HG03521 (cell line): Measurements from ENCODE around the gene B3GAT2.

Source experiments
- ATAC-seq: cut with Tn5 transposase; IDR thresholded peaks from one replicate; pipeline ENCODE4 v1.9.1; 2021; ENCODE audit warnings: mild to moderate bottlenecking, moderate library complexity; ENCODE audit not compliant: unreplicated experiment

Gene B3GAT2

DNA sequence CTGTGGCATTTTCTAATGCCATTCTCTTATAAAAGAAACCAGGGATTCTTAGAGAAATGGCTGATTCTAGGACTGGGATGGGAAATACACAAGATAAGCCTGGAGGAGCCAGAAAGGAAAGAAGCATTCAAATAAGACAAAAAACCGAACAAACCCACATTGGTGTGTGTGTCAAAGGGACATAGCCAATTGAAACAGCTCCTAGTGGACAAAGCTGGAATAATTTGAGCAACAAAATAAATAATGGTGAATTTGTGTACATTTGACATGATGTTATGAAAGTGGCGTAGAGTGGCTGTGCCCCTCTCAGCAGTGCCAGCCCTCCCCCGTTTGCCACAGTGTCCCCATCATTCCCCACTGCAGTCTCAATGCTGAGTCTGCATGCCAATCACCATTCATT is 55.5 kb downstream of the B3GAT2 start:
- ATAC-seq = no peak

DNA sequence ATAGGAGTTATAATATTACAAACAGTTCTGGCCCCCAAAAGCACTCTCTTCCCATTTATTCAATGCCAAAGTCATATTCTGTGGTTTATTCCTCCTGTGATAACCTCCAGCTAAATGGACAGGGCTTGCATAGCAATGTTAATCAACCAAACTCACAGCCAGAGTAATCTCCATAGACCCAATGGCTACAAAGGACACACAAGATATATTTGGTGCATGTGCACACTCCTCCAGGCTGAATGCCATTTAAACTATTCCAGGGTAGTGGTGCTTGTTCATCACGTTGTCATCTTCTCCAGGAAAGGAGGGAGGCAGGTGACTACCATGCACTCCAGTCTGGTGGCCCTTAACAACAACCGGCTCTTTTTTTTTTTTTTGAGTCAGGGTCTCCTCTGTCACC is 56.8 kb downstream of the B3GAT2 start:
- no peak for ATAC-seq

DNA sequence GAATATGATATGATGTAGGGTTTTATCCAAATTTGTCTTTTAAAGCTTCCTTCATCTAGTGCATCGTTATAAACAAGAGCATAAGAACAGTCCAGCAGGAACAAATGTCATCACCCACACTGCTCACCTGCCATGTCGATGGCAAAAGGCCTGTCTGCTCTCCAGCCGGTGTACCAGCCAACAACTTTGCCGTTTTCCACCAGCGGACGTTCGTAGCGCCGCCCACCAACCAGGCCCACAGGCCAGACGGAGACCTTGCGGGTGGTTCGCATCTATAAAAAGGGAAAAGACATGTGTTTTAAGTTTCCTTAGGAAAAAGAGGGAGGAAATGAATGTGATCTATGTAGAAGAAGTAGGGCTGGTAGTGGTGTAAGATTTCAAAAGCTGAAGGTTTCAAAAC is 62.9 kb downstream of the B3GAT2 start:
- no peak for ATAC-seq

DNA sequence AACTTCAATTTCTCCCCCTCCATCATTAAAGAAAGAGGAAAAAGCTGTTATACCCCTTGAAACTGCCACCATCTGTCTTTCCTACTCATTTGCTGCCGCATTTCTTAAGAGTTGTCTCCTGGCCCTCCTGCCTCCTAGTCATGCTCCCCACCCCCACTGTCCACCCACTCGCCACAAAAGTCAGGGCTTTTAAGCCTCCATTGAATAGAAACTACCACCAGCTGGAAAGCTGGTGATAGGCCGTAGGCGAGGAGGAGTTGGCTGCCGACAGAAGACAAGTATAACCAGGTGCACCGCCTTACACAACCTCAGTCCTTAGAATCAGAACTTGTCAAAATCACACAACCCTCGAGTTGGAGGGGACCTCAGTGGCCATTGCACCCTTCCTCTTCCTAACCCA is 67.6 kb downstream of the B3GAT2 start:
- ATAC-seq = no peak

DNA sequence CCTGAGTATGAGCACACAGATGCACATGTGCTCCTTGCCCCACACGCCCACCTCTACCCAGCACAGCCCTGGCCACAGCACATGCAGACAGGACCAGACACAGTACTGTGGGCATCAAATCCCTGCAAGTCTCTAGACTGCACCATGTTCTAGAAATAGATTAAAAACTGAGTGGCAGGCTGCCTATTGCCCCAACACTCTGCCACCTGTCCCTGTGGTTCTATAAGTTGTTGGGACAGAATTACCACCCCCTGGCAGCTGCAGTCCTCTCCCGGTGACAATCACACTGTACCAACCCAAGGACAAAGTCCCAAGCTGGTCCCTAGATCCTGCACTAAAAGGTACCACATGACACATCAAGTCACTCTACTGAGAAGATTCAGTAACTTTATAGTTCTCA is 70.2 kb downstream of the B3GAT2 start:
- no peak for ATAC-seq

DNA sequence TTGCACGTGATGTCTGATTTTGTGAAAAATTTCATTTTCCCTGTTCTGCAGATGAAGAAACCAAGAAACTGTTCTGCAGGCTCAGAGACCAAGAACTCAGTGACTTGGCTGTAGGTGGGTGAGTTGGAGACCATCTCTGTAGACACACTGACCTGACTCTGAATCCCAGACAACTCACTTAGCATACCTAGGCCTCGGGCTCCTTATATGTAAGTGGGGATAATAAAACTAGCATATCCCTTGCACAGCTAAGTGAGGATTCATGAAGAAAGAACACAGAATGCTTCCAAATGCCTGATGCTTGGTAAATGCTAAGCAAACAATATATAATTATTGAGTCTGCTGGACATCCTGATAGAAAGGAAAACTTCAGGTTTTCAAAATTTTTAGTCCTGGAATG is 70.8 kb downstream of the B3GAT2 start:
- no peak for ATAC-seq

DNA sequence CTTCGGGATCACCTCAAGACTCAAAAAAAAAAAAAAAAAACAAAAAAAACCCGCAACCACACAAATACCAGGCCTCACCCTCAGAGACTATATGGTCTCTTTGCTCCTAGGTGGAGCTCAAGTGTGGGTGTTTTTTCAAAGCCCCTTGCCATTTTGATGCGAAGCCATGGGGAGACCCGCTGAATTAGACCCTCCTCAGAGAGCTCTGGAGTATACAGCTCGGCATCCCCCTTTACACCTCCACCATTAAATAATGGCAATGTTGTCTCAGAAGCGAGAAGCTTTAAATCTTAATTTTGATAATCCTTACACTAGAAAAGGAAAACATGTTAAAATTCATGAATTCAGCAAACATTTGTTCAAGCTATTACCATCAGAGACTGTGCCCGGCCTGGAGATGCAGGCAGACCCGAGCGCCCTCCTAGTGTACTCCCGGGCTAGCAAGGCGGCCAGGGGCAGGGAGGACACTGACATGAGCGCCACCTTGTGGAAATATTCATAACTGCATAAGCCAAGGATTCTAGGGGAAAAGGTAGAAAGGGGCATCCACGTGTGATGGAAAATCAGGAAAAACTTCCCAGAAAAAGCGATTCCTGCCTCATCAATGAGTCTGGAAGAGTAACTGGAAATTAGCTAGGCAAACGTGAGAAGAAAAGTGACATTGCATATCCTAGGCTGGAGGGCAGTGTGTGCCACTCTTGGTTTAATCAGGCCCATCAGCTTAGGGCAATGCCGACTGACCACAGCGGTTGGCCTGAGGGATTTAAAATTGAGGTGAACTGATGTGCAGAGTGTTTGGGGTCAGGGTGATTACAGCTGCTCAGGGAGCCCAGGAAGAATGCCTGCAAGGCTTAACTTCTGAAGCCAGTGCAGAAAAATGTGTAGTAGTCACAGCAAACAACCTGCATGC is 72.5 kb downstream of the B3GAT2 start:
- ATAC-seq = peak; percentile 64

DNA sequence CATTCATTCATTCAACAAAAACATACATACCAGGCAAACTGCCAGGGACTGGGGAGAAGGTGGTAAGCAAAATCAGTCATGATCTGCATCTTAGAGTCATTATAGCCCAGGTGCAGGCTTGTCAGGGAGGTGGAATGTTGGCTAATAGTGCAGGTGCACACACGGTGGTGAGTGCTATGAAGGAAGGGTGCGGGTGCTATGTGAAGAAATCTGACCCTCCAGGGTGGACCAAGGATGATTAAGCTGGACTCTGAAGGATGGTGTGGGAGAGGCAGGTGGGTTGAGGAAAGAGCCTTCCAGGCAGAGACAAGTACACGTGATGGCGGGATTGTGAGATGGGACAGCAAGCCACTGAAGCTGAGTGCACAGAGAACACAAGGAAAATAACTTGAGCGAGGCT is 77.4 kb downstream of the B3GAT2 start:
- no peak for ATAC-seq

DNA sequence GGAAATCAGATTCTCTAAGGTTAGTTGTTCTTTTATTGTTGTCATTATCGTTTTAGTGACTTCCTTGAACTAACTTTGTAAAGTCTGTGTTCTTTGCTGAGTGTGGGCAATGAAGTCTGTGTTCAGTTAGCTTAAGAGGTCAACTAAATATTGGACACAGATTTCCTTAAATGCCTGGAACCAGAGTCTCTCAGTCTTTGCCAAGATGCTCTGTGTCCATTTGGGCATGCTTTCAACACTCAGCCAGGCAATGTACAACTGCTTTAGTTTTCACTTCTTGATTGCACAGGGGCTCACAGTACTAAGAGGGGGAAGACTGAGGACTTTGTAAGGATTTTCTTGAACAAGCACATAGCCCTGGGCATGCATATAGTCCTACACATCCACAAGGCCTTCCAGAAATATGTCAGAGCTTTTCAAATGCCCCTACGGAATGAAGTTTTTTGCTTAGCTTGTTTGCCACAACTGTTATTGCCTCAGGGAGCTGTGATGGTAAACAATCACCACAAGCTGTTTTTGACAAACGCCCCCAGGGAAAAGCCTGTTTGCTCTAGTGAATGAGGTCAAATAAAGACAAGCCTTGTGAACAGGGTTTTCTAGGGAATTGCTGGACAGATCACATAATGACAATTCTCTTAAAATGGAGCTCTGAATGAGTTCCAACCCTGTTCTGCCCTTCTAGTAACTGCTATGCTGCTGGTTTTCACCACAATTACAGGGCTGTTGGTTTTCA is 82.5 kb downstream of the B3GAT2 start:
- no peak for ATAC-seq

DNA sequence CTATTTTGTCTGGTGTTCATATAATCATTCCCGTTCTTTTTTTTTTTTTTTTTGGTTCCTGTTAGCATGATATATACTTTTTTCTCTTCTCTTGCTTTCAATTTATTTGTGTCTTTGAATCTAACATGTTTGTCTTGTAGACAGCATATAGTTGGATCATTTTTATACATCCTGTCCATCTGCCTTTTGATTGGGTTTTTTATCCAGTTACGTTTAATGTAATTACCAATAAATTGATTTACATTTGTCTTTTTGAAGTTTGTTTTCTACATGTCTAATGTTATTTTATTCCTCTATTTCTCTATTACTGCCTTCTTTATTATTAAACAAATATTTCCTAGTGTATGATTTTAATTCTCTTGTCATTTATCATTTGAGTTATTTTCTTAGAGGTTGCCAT is 84.4 kb downstream of the B3GAT2 start:
- ATAC-seq = no peak

DNA sequence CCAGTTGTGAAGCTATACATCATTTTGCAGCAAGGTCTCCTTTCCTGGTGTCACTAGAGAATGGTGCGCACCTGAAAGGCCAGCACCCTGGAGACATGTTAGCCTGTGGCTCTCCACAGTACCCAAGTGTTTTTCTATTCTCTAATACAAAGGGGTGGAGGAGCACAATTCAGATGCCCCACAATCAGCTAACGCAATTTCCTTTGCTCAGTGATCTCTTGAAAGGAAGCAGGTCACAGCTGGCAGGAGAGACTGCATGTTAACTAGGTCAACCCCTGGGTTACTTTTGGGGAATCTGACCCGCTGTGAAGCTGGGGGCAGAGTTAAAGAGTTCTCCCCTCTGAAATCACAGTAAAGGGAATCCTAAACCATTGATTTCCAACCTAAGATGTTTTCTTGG is 92.5 kb downstream of the B3GAT2 start:
- ATAC-seq = no peak

DNA sequence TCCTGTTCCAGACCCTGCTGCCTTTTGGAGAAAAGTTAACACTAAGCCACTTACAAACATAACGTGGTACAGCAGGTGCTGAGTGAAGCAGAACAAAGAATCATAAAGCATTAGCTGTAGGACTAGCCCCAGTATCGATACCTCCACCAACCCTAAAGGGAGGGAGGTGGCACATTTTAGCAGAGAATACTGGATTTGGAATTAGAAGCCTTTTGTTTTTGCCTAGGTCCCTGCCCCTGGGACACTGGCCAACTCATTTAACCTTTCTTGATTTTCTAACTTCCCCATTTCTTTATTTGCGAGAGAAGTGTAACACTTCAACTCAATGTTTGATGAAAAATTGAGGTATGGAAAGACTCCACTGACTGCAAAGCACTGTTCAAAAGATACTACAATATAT is 93.5 kb downstream of the B3GAT2 start:
- ATAC-seq = no peak

DNA sequence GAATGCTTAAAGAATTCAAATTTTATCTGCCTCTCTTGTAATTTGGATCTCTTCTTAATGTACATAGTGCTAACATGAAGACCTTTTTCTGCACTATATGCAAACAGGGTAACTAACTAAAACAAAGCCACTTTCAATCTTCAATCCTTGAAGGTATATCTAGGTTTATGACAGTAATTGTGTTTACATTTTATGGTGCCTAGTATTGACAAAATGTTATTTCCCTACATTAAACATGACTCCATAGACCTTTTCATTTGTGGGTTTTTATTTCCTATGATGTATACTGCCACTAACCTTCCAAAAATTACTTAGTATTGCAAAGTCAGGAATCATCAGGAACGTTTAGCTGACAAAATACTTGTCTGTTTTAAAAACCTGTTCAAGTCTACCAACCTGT is 95.9 kb downstream of the B3GAT2 start:
- no peak for ATAC-seq

DNA sequence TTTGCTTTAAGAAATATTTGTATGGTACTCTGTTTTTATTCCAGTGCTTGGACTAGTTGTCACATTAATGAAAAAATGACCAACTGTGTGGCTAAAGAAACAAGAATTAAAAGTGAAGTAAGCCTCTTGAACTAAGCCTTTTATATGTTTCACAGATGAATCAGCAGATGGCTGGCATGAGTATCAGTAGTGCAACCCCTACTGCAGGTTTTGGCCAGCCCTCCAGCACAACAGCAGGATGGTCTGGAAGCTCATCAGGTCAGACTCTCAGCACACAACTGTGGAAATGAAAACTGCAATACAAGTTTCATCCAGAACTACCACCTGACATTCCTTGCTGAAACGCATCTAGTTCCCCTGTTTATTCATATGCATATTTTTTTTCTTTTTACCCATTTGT is 96.8 kb downstream of the B3GAT2 start:
- ATAC-seq = no peak

DNA sequence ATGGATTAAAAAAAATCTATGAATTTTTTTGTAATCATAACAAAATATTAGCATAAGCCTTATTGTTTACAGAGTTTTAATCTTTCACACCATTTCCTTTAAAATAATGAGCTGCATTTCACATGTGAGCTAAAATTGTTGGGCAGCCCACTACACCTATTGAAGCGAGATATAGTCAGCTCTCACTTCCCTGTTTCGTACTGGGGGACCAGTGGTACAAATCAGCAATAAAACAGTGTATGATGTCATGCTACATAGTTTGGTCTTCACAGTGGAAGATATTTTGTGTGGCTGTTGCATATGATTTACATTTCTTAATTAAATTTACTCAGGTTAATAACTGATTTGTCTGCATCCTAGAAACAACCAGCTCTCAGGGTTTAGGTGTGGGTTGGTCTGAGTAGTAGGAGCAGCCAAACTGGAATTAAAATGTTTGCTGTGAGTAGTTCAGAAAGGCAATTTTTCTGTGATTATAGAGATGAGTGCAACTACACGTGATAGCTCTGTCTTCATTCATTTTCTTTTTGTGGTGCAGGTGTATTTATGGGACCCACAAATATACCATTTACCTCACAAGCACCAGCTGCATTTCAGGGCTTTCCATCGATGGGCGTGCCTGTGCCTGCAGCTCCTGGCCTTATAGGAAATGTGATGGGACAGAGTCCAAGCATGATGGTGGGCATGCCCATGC is 99.3 kb downstream of the B3GAT2 start:
- ATAC-seq = peak; percentile 100

DNA sequence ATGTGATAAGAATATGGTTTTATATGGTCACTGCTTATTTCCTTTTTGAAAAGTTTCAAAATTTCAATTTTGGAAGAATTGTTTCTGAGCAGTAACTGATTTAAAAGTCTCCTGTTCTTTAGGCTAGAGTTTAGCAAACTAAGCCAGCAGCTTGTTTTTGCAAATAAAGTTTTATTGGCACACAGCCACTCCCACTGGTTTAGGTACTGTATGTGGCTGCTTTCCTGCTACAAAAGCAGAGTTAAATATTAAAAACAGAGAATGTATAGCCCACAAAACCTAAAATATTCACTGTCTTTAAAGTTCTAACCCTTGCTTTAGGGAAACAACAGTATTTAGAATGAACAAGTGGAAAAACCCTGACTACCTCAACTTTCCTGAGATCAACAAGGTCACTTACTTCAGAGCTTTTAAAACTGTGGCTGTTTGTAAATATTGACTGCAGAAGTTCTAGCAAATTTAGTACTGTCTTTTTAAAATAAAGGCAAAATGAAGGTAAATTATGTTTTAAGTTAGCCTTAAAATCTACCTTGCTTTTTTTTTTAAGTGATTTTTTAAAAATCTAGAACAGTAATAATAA is 104.1 kb downstream of the B3GAT2 start:
- ATAC-seq = no peak

DNA sequence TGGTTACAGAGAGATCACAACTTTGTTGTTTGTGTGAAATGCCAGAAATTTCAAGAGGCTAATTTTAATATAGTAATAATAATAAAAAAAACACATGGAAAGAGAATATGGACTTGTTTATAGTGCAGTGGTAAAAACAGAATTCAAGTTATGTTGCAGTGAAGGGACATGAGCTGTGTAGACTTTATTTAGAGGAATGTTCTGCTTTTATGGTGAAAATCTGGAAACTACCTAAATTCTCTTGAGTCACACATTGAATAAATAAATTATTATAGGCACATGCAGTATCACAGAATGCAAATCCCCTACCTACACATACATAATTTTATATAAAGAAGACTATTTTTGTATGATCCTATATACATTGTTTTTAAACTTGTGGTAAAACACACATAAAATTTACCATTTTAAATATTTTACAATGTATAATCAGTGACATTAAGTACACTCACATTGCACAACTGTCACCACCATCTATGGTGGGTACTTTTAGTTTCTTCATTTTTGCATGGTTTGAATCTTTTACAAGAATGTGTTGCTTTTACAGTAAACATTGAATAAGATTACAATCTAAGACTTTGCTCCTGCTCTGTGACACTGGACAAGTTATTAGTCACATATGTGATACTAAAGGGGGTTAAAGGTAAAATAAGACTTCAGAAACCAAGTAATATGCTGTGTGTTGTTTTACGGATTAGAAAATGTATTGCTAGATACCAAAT is 107.4 kb downstream of the B3GAT2 start:
- ATAC-seq = no peak

DNA sequence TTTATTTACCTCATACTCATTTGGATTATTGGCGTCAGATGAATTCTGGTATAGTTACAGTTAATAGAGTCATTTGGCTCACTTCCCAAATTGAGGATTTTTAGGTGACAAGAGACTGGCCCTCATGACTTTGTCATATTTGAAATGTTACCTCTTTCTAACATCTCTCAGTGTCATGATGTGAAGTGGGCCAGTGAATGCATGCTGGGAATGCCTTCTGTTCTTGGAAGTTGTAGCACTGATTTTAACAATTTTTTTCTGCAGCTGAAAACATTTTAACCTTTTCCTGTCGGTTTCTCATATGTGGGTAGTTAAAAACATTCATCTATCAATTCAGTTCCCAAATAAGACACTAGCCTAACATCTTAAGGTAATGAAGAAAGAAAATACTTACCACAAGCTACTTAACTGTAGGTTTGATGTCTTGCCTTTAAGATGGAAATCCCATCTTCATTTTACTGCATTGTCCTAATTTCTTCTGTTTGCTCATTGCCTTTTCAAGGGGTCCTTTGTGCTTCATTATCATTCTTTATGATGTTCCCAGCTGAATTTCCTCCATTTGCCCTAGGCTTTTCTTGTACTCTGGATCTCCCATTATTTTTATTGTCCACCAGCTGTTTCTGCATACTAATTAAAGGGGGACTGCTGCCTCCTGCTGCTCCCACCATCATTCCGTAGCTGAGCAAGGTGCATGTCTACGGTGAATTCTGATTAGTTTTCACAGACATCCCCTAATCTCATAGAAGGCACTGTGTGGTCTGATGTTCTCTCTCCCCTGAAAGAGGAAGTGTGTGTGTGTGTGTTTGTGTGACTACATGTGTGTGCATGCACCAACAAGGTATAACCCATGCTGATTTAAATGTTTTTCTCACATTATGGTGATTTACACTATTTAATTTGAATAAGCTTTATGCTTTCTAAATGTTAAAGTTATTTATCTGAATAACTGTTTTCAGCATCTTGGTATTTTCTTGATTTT is 109.5 kb downstream of the B3GAT2 start:
- no peak for ATAC-seq

DNA sequence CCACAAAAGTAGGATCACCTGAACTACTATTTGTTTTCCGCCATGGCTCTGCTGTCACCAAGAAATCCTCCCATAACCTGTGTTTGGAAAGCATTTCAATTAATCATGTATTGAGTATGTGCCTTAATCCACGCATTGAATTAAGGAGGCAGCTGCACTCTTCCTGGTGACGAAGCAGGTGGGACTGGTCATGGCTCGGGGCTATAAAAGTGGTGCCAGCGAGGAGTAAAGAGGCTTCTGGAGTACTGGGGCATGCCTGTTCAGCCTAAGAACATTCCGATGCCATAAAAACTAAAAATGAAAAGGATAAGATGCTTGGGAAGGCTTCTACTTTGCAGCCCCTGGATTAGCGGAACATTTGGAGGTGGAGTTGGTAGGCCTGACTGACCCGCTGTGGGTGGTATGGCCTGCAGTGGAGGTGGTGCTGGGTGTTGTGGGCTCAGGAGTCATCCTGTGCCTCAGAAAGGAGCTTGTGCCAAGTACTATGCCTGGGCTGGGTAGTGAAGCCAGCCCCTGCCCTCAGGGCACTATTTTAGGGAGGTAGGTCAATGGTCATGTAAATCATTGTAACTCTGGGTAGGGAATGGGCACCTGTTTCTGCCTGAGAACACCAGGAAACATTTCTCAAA is 110.5 kb downstream of the B3GAT2 start:
- no peak for ATAC-seq
